ENCODE data around the gene ALKBH2.

The ALKBH2 gene

DNA sequence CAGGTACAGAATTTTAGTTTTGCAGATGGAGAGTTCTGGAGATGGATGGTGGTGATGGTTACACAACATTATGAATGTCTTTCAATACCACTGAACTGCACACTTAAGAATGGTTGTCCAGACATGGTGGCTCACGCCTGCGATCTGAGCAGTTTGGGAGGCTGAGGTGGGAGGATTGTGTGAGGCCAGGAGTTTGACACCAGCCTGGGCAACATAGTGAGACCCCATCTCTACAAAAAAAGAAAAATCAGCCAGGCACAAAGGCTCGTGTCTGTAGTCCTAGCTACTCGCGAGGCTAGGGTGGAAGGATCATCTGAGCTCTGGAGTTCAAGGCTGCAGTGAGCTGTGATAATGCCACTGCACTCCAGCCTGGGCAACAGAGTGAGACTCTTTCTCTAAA lies 49.0 kb downstream of the ALKBH2 start:
- TF ChIP-seq, protein P1, sequence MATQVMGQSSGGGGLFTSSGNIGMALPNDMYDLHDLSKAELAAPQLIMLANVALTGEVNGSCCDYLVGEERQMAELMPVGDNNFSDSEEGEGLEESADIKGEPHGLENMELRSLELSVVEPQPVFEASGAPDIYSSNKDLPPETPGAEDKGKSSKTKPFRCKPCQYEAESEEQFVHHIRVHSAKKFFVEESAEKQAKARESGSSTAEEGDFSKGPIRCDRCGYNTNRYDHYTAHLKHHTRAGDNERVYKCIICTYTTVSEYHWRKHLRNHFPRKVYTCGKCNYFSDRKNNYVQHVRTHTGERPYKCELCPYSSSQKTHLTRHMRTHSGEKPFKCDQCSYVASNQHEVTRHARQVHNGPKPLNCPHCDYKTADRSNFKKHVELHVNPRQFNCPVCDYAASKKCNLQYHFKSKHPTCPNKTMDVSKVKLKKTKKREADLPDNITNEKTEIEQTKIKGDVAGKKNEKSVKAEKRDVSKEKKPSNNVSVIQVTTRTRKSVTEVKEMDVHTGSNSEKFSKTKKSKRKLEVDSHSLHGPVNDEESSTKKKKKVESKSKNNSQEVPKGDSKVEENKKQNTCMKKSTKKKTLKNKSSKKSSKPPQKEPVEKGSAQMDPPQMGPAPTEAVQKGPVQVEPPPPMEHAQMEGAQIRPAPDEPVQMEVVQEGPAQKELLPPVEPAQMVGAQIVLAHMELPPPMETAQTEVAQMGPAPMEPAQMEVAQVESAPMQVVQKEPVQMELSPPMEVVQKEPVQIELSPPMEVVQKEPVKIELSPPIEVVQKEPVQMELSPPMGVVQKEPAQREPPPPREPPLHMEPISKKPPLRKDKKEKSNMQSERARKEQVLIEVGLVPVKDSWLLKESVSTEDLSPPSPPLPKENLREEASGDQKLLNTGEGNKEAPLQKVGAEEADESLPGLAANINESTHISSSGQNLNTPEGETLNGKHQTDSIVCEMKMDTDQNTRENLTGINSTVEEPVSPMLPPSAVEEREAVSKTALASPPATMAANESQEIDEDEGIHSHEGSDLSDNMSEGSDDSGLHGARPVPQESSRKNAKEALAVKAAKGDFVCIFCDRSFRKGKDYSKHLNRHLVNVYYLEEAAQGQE (IDR thresholded peaks at IDR 0.05; ENCODE audit: insufficient replicate concordance, low read depth): no peak
- Histone ChIP-seq H3K27ac (replicated peaks) (no peak overlapping the region), H3K4me3 (replicated peaks; ENCODE audit: insufficient read depth, low read length) (no peak overlapping the region), H3K27me3 (ENCODE audit: insufficient read depth, poor library complexity, severe bottlenecking) (no peaks in the 10 kb centered on the region)
- DNase-seq (ENCODE audit: low read depth in 1 of 2, low spot score in 1 of 2): no peak

Measured in HL-60 (cell line).